ENCODE measurements around the gene FRMPD1.

Gene FRMPD1

DNA sequence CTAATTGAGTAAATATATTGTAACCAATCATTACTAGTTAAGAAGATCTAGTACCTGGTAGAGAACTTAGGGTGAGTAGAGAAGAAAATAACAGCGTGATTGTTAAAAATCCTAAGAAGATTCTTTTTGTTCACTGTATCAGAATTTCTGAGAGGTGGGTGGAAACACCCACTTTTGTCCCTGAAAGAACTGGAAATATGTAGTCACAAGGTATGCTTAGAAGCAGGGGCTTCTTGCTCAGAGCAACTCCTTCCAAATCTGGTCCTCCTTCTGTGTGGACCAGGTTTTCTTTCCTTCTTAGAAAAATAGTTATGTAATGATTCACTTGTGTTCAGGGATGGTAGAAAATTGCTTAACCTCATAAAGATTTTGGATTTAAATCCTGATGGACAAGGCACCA, 46.5 kb upstream of the FRMPD1 start:
- H3K4me3 ChIP-seq (ENCODE audit: low read depth, low read length): no peak overlapping the region
- TF ChIP-seq ZNF513 (tag by site-specific recombination; IDR thresholded peaks at IDR 0.05) (no peak), ZNF701 (tag by site-specific recombination; IDR thresholded peaks at IDR 0.05) (no peak), ZNF518A (tag by site-specific recombination; conservative IDR thresholded peaks at IDR 0.05; ENCODE audit: low read depth) (no peak), ZNF404 (tag by site-specific recombination; IDR thresholded peaks at IDR 0.05) (no peak), ZNF426 (tag by site-specific recombination; IDR thresholded peaks at IDR 0.05) (no peak), ZNF423 (tag by site-specific recombination; IDR thresholded peaks at IDR 0.05) (no peak), WT1 (tag by site-specific recombination; IDR thresholded peaks at IDR 0.05) (no peak), ZNF660 (tag by site-specific recombination; IDR thresholded peaks at IDR 0.05) (no peak), ZNF670 (tag by site-specific recombination; IDR thresholded peaks at IDR 0.05; ENCODE audit: low read depth) (no peak), TRIM28 (IDR thresholded peaks at IDR 0.05; ENCODE audit: borderline replicate concordance, low read length) (no peak), ZNF48 (tag by site-specific recombination; IDR thresholded peaks at IDR 0.05) (no peak)
- TF ChIP-seq, protein P1, sequence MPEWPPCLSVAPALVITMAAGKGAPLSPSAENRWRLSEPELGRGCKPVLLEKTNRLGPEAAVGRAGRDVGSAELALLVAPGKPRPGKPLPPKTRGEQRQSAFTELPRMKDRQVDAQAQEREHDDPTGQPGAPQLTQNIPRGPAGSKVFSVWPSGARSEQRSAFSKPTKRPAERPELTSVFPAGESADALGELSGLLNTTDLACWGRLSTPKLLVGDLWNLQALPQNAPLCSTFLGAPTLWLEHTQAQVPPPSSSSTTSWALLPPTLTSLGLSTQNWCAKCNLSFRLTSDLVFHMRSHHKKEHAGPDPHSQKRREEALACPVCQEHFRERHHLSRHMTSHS (tag by site-specific recombination; IDR thresholded peaks at IDR 0.05): no peak
- H3K9me3 ChIP-seq (ENCODE audit: control insufficient read depth, insufficient read depth, low read depth, low read length): no peaks in the 10 kb centered on the region
- no peak overlapping the region for H3K27ac ChIP-seq (ENCODE audit: extremely low read depth, low read depth, low read length)
- ChIA-PET CTCF (no interaction called here), POLR2A (no interaction called here)
- H3K36me3 ChIP-seq (ENCODE audit: control insufficient read depth in 2 of 2, insufficient read depth in 1 of 2, low read length in 2 of 2): no peaks in the 10 kb centered on the region
- no peaks in the 10 kb centered on the region for H3K4me1 ChIP-seq (ENCODE audit: control insufficient read depth, insufficient read depth, low read length)

GRCh38 chr9:37608250-37608649, 42.5 kb upstream of the FRMPD1 start:
- POLR2A ChIA-PET: no interaction called here

More at GRCh38 chr9:37608250-37608649, 42.5 kb upstream of the FRMPD1 start:
- CTCF ChIA-PET: interaction anchor here (2.7 kb wide), 1 partner anchor 13 kb away, joined by 8 read pairs; no protein-coding TSS in a partner anchor
- Histone ChIP-seq H3K4me1 (ENCODE audit: control insufficient read depth, insufficient read depth, low read length) (no peaks in the 10 kb centered on the region), H3K9me3 (ENCODE audit: control insufficient read depth, insufficient read depth, low read depth, low read length) (no peaks in the 10 kb centered on the region), H3K27ac (ENCODE audit: extremely low read depth, low read depth, low read length) (no peak overlapping the region), H3K4me3 (ENCODE audit: low read depth, low read length) (no peak overlapping the region), H3K36me3 (ENCODE audit: control insufficient read depth in 2 of 2, insufficient read depth in 1 of 2, low read length in 2 of 2) (no peaks in the 10 kb centered on the region)
- TF ChIP-seq ZNF366 (tag by site-specific recombination; conservative IDR thresholded peaks at IDR 0.05): peak; percentile 74
- TF ChIP-seq PRDM10 (tag by site-specific recombination; IDR thresholded peaks at IDR 0.05): no peak

Data from HEK293 (cell line).